Measurements from ENCODE around the gene IL3RA.

Gene IL3RA

GRCh38 chrX:1416327-1416784 is 79.8 kb downstream of the IL3RA start:
- TF ChIP-seq CTCF (IDR thresholded peaks at IDR 0.05; ENCODE audit: low read depth, low read length, missing control alignments): no peak
- H3K4me3 ChIP-seq (replicated peaks; ENCODE audit: low read depth, low read length): no peak overlapping the region
- no peak for DNase-seq (ENCODE audit: extremely low read depth, low read depth)

GRCh38 chrX:1416965-1417760 is 80.6 kb downstream of the IL3RA start:
- TF ChIP-seq CTCF (IDR thresholded peaks at IDR 0.05; ENCODE audit: low read depth, low read length, missing control alignments): no peak
- DNase-seq (ENCODE audit: extremely low read depth, low read depth): no peak
- H3K4me3 ChIP-seq (replicated peaks; ENCODE audit: low read depth, low read length): no peak overlapping the region

- no peak for TF ChIP-seq CTCF (IDR thresholded peaks at IDR 0.05; ENCODE audit: low read depth, low read length, missing control alignments)
- H3K4me3 ChIP-seq (replicated peaks; ENCODE audit: low read depth, low read length): no peak overlapping the region
- DNase-seq (ENCODE audit: extremely low read depth, low read depth): no peak
These were observed 81.6 kb downstream of the IL3RA start for GRCh38 chrX:1417921-1418771.

- no peak for DNase-seq (ENCODE audit: extremely low read depth, low read depth)
- no peak overlapping the region for H3K4me3 ChIP-seq (replicated peaks; ENCODE audit: low read depth, low read length)
- TF ChIP-seq CTCF (IDR thresholded peaks at IDR 0.05; ENCODE audit: low read depth, low read length, missing control alignments): no peak
These were observed 82.4 kb downstream of the IL3RA start for GRCh38 chrX:1418901-1419544.

DNA sequence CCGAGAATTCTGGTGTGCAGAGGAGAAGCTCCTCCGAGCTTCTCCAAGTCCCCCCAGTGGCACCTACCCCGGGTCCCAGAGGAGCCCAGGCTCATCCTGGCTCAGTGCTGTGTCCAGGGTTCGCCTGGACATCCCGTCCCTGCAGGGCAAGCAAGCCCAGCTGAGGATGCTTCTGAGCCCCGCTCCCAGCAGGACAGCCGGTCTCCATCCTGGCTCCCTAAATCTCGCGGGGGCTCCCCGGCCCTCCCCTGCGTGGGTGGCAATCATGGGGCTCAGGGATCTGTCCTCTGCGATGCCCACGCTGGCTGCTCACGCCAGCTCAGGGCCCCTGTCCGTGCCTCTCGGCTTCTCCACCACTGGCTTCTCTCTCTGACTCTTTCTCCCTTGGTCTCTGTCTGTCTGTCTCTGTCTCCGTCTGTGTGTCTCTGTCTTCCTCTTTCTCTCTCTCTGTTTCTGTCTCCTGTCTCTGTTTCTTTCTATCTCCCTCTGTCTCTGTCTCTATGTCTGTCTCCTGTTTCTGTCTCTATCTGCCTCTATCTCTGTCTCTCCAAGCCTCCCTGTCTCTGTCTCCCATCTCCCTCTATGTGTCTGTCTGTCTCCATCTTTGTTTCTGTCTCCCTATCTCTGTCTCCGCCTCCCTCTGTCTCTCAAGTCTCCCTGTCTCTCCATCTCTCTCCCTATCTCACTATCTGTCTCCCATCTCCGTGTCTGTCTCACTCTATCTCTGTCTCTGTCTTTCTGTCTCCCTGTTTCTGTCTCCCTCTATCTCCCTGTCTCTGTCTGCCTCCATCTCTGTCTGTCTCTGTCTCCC is 83.2 kb downstream of the IL3RA start:
- H3K4me3 ChIP-seq (replicated peaks; ENCODE audit: low read depth, low read length): no peak overlapping the region
- no peak for DNase-seq (ENCODE audit: extremely low read depth, low read depth)
- no peak for TF ChIP-seq CTCF (IDR thresholded peaks at IDR 0.05; ENCODE audit: low read depth, low read length, missing control alignments)

- no peak for TF ChIP-seq CTCF (IDR thresholded peaks at IDR 0.05; ENCODE audit: low read depth, low read length, missing control alignments)
- DNase-seq (ENCODE audit: extremely low read depth, low read depth): no peak
- H3K4me3 ChIP-seq (replicated peaks; ENCODE audit: low read depth, low read length): no peak overlapping the region
These were observed 83.8 kb downstream of the IL3RA start for GRCh38 chrX:1420371-1420770.
